ENCODE results near the gene CCDC182. TPM values are rescaled to one million over a fixed set of nuclear protein-coding genes. Genes with fewer than 3 reads are reported as not detected.
A peak's percentile ranks its signal among the peaks of the same experiment; 100 is the strongest.

CCDC182 gene
- total and polyA plus RNA-seq, 9 of the 15 experiments (the other 6 are each of a cell fraction or from before 2014, with no cell fraction given) = not detected

GRCh38 chr17:57727630-57728175 is 17.4 kb downstream of the CCDC182 start:
- intact Hi-C loops (cut with micrococcal nuclease) (no loop called here), in situ Hi-C loops (cut with MboI) (no loop called here)
- ChIA-PET POLR2A (no interaction called here), CTCF (ENCODE audit: low intra/inter-chr PET ratio) (no interaction called here)
- Histone ChIP-seq H3K27me3 (ENCODE audit: control insufficient read depth in 2 of 2, insufficient read depth in 2 of 2, low read length in 2 of 2) (peaks cover 30 to 73% of the 10 kb centered on the region in 2 experiments; a peak in 4 of 5 replicates), H2AFZ (ENCODE audit: low read depth, low read length) (no peak overlapping the region), H3K4me2 (ENCODE audit: insufficient read depth, low read length) (no peak overlapping the region), H3K9me1 (ENCODE audit: control insufficient read depth, insufficient read depth, low read length) (no peaks in the 10 kb centered on the region), H4K20me1 (replicated peaks; ENCODE audit: control insufficient read depth, insufficient read depth, low read length) (peaks cover 14% of the 10 kb centered on the region; the same call in 1 of the 2 replicates), H3K9ac (ENCODE audit: insufficient read depth in 1 of 2, low read depth in 2 of 2, low read length in 2 of 2) (no peak overlapping the region), H3K9me3 (replicated peaks; ENCODE audit: control insufficient read depth, insufficient read depth, low read depth, low read length) (no peaks in the 10 kb centered on the region), H3K27ac (ENCODE audit: extremely low read depth, low read depth, low read length) (no peak overlapping the region), H3K36me3 (ENCODE audit: control insufficient read depth, insufficient read depth, low read length) (no peaks in the 10 kb centered on the region), H3K4me1 (replicated peaks in 1 of 2; ENCODE audit: control insufficient read depth in 2 of 2, insufficient read depth in 2 of 2, low read length in 2 of 2) (no peaks in the 10 kb centered on the region), H3K79me2 (ENCODE audit: control insufficient read depth, insufficient read depth, low read length) (no peaks in the 10 kb centered on the region), H3K4me3 (no peak overlapping the region)
- no peak for DNase-seq (ENCODE audit: extremely low read depth in 1 of 4, low spot score in 3 of 4)
- TF ChIP-seq HNRNPLL (IDR thresholded peaks at IDR 0.05; ENCODE audit: low read depth, low read length, poor library complexity, severe bottlenecking) = no peak
- 0 out of 2 replicates have a peak, but pooled peaks have one; percentile 41 for TF ChIP-seq USF1 (CRISPR knock-in tag; IDR thresholded peaks at IDR 0.05)
- TF ChIP-seq PTTG1 (tag; IDR thresholded peaks at IDR 0.05; ENCODE audit: low read depth) = no peak
- no peak for TF ChIP-seq VEZF1 (CRISPR knock-in tag; IDR thresholded peaks at IDR 0.05)
- WGBS (ENCODE audit: insufficient coverage, low coverage, missing lambda C conversion rate) = under 1% methylated on average over 8 of the region's 8 CpGs
- no peak for FAIRE-seq
- BruUV-seq (replicated peaks) = no TSS peak
- peak; percentile 64; the same call in 2 of the 3 replicates for ATAC-seq
